H54 (cell line): ENCODE measurements around the gene FGA.

Source experiments
- DNase-seq: peaks from one replicate; pipeline ENCODE4 v3.0.0; 2011; ENCODE audit warnings: low spot score, mixed read lengths; ENCODE audit not compliant: insufficient read length
- FAIRE-seq: peaks from 3 replicates; lab custom pipeline; 2011; peaks lifted over from hg19 to GRCh38; lab: Jason Lieb, UNC
- POLR2A ChIP-seq: IDR thresholded peaks from 2 replicates; pipeline ENCODE4 v1.6.1; 2011; ENCODE audit warnings: low read depth, mild to moderate bottlenecking, low read length

The FGA gene

GRCh38 chr4:154590329-154591006 is at the start of gene FGA:
FGA (minus strand) TSS chr4:154590742; CDS start chr4:154590687, 55 bp downstream.
- no peak for TF ChIP-seq POLR2A
- FAIRE-seq: no peak
- no peak for DNase-seq

- FAIRE-seq: no peak
- TF ChIP-seq POLR2A: no peak
- no peak for DNase-seq
These were observed 43.5 kb upstream of the FGA start for GRCh38 chr4:154634058-154634457.

- TF ChIP-seq POLR2A: no peak
- FAIRE-seq: no peak
- DNase-seq: no peak
These were observed 41.3 kb upstream of the FGA start for GRCh38 chr4:154631828-154632227.

GRCh38 chr4:154630324-154630723 is 39.8 kb upstream of the FGA start:
- DNase-seq (no peak), FAIRE-seq (no peak)
- no peak for TF ChIP-seq POLR2A

GRCh38 chr4:154626793-154627484 is 36.4 kb upstream of the FGA start:
- no peak for DNase-seq
- no peak for FAIRE-seq
- no peak for TF ChIP-seq POLR2A

GRCh38 chr4:154625971-154626370 is 35.4 kb upstream of the FGA start:
- no peak for TF ChIP-seq POLR2A
- DNase-seq (no peak), FAIRE-seq (no peak)

- FAIRE-seq (no peak), DNase-seq (no peak)
- no peak for TF ChIP-seq POLR2A
These were observed 33.5 kb upstream of the FGA start for GRCh38 chr4:154623995-154624394.

- FAIRE-seq (no peak), DNase-seq (no peak)
These were observed 32.9 kb upstream of the FGA start for GRCh38 chr4:154623436-154623835.

GRCh38 chr4:154622598-154622997 is 32.1 kb upstream of the FGA start:
- peak; percentile 19 for DNase-seq
- no peak for FAIRE-seq
- TF ChIP-seq POLR2A: no peak

More at GRCh38 chr4:154623436-154623835, 32.9 kb upstream of the FGA start:
- TF ChIP-seq POLR2A: no peak

GRCh38 chr4:154620111-154620510 is 29.6 kb upstream of the FGA start:
- FAIRE-seq (no peak), DNase-seq (no peak)
- TF ChIP-seq POLR2A: no peak

- FAIRE-seq (no peak), DNase-seq (no peak)
- TF ChIP-seq POLR2A: no peak
These were observed 28.3 kb upstream of the FGA start for GRCh38 chr4:154618708-154619315.

GRCh38 chr4:154617820-154618317 is 27.3 kb upstream of the FGA start:
- TF ChIP-seq POLR2A: no peak
- FAIRE-seq (no peak), DNase-seq (no peak)

GRCh38 chr4:154616731-154617130 is 26.2 kb upstream of the FGA start:
- TF ChIP-seq POLR2A: no peak
- DNase-seq (no peak), FAIRE-seq (no peak)

GRCh38 chr4:154616287-154616686 is 25.7 kb upstream of the FGA start:
- TF ChIP-seq POLR2A: no peak
- FAIRE-seq: no peak

GRCh38 chr4:154615211-154615610 is 24.7 kb upstream of the FGA start:
- TF ChIP-seq POLR2A: no peak
- FAIRE-seq: no peak
- no peak for DNase-seq

More at GRCh38 chr4:154616287-154616686, 25.7 kb upstream of the FGA start:
- no peak for DNase-seq
